AG04449 (cell line): ENCODE results near the gene TSPYL4.

Experiments
- CTCF ChIA-PET: fragments of 350-600 bp; formaldehyde crosslinking; extraction: SDS; loops from one replicate; lab custom pipeline; 2021; ENCODE audit warnings: antibody characterized with exemption; lab: Yijun Ruan, JAX
- POLR2A ChIA-PET: fragments of 400-600, 350-600 bp; formaldehyde crosslinking; extraction: SDS; loops from one replicate; lab custom pipeline; 2020; ENCODE audit warnings: antibody characterized with exemption, inconsistent platforms; lab: Yijun Ruan, JAX
- DNase-seq: peaks from one replicate; pipeline ENCODE4 v3.0.0-alpha.2; 2010; ENCODE audit warnings: low read depth, low spot score
- H3K4me3 ChIP-seq: 2 replicates; pipeline ENCODE4 v1.5.1; 2011; ENCODE audit warnings: low read depth, mild to moderate bottlenecking, control low read depth, low read length
- TF ChIP-seq, protein P1 (sequence below): IDR thresholded peaks from one replicate; pipeline ENCODE4 v1.5.1; 2011; ENCODE audit warnings: mild to moderate bottlenecking, moderate library complexity, low read length, control low read depth, inconsistent platforms; ENCODE audit not compliant: insufficient read depth; ENCODE audit errors: missing control alignments

TSPYL4 gene

GRCh38 chr6:116267836-116268588 is 14.1 kb upstream of the TSPYL4 start:
- TF ChIP-seq, protein P1, sequence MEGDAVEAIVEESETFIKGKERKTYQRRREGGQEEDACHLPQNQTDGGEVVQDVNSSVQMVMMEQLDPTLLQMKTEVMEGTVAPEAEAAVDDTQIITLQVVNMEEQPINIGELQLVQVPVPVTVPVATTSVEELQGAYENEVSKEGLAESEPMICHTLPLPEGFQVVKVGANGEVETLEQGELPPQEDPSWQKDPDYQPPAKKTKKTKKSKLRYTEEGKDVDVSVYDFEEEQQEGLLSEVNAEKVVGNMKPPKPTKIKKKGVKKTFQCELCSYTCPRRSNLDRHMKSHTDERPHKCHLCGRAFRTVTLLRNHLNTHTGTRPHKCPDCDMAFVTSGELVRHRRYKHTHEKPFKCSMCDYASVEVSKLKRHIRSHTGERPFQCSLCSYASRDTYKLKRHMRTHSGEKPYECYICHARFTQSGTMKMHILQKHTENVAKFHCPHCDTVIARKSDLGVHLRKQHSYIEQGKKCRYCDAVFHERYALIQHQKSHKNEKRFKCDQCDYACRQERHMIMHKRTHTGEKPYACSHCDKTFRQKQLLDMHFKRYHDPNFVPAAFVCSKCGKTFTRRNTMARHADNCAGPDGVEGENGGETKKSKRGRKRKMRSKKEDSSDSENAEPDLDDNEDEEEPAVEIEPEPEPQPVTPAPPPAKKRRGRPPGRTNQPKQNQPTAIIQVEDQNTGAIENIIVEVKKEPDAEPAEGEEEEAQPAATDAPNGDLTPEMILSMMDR = no peak
- DNase-seq = no peak
- ChIA-PET POLR2A (interaction anchor here (1.0 to 1.5 kb wide), 2 partner anchors 12 to 14 kb away, joined by 5 to 7 read pairs; partner anchors contain the start of genes TSPYL1 and TSPYL4), CTCF (interaction anchor here (0.8 to 10.3 kb wide), 69 partner anchors 9 to 421 kb away, joined by 3 to 143 read pairs (median 6); partner anchors contain the start of genes CALHM4, CALHM5, RWDD1 and TSPYL1)
- no peak overlapping the region for H3K4me3 ChIP-seq

- no peak overlapping the region for H3K4me3 ChIP-seq
- TF ChIP-seq, protein P1 = no peak
- ChIA-PET CTCF (interaction anchor here (0.8 to 10.3 kb wide), 21 partner anchors 9 to 387 kb away, joined by 3 to 143 read pairs (median 12); partner anchors contain the start of genes CALHM5, DSE, RWDD1 and TSPYL1), POLR2A (no interaction called here)
- no peak for DNase-seq
Measured at GRCh38 chr6:116266803-116267202, 12.9 kb upstream of the TSPYL4 start.

GRCh38 chr6:116265041-116265829 is 11.4 kb upstream of the TSPYL4 start:
- DNase-seq = no peak
- POLR2A ChIA-PET = no interaction called here
- CTCF ChIA-PET = interaction anchor here (1.3 to 10.3 kb wide), 5 partner anchors 12 to 306 kb away, joined by 3 to 143 read pairs (median 87); partner anchors contain the start of genes RWDD1 and TSPYL4
- H3K4me3 ChIP-seq = no peak overlapping the region
- TF ChIP-seq, protein P1 = no peak

GRCh38 chr6:116263353-116263752 is 9.5 kb upstream of the TSPYL4 start:
- DNase-seq = no peak
- POLR2A ChIA-PET = no interaction called here
- CTCF ChIA-PET = no interaction called here
- H3K4me3 ChIP-seq = no peak overlapping the region
- TF ChIP-seq, protein P1 = no peak

- H3K4me3 ChIP-seq = no peak overlapping the region
- TF ChIP-seq, protein P1 = no peak
- DNase-seq = no peak
- POLR2A ChIA-PET = no interaction called here
- CTCF ChIA-PET = interaction anchor here (0.9 to 3.7 kb wide), 7 partner anchors 8 to 305 kb away, joined by 3 to 28 read pairs (median 4); no protein-coding TSS in a partner anchor
Measured at GRCh38 chr6:116258520-116258919, 4.6 kb upstream of the TSPYL4 start.

DNA sequence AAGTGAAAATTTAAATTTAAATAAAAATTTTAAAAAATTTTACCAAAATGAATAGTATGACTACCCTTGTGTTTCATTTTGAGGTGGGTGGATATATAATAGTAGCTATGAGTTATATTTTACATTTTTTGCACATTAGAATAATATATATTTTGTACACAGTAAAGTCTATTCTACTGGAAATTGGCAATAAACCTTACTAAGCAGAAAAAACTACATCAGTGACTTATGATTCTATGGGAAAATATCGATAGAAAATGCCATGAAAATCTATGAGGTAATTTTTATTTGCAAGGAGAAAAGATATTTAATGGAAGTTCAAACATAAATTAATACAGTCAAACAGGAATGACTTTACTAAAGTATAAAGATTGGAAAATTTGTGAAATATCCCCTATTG is 2.8 kb upstream of the TSPYL4 start:
- POLR2A ChIA-PET = no interaction called here
- DNase-seq = no peak
- no peak overlapping the region for H3K4me3 ChIP-seq
- TF ChIP-seq, protein P1 = no peak
- CTCF ChIA-PET = interaction anchor here (1.0 to 7.6 kb wide), 3 partner anchors 11 to 38 kb away, joined by 3 to 87 read pairs (median 55); no protein-coding TSS in a partner anchor
